ENCODE measurements around the gene HIF3A.

HIF3A gene

GRCh38 chr19:46378268-46378667, 81.4 kb downstream of the HIF3A start:
- DNase-seq (ENCODE audit: low read depth, low spot score), result no peak
- Histone ChIP-seq H3K4me3 (ENCODE audit: insufficient read length, low read depth) (no peak overlapping the region), H3K36me3 (ENCODE audit: insufficient read depth, insufficient read length, low read length) (peaks cover 79% of the 10 kb centered on the region), H3K9me3 (ENCODE audit: insufficient read depth, low read length) (no peaks in the 10 kb centered on the region), H3K9ac (ENCODE audit: insufficient read length, low read depth) (no peak overlapping the region), H3K4me1 (ENCODE audit: insufficient read depth, insufficient read length) (peaks cover 7% of the 10 kb centered on the region), H3K27me3 (ENCODE audit: insufficient read depth, insufficient read length) (no peaks in the 10 kb centered on the region)
- TF ChIP-seq YY1 (IDR thresholded peaks at IDR 0.05; ENCODE audit: insufficient read depth, insufficient read length) (no peak), ZNF274 (IDR thresholded peaks at IDR 0.05; ENCODE audit: low read depth, low read length) (no peak), SUZ12 (IDR thresholded peaks at IDR 0.05; ENCODE audit: extremely low read depth, insufficient read depth, insufficient read length) (no peak)

- H3K36me3 ChIP-seq (ENCODE audit: insufficient read depth, insufficient read length, low read length), result peaks cover 86% of the 10 kb centered on the region
Measured at GRCh38 chr19:46380690-46381089, 83.8 kb downstream of the HIF3A start.

GRCh38 chr19:46381346-46381745, 84.5 kb downstream of the HIF3A start:
- Histone ChIP-seq H3K4me3 (ENCODE audit: insufficient read length, low read depth) (no peak overlapping the region), H3K9me3 (ENCODE audit: insufficient read depth, low read length) (no peaks in the 10 kb centered on the region), H3K27me3 (ENCODE audit: insufficient read depth, insufficient read length) (no peaks in the 10 kb centered on the region), H3K9ac (ENCODE audit: insufficient read length, low read depth) (no peak overlapping the region), H3K4me1 (ENCODE audit: insufficient read depth, insufficient read length) (no peaks in the 10 kb centered on the region), H3K36me3 (ENCODE audit: insufficient read depth, insufficient read length, low read length) (peaks cover 86% of the 10 kb centered on the region)
- TF ChIP-seq ZNF274 (IDR thresholded peaks at IDR 0.05; ENCODE audit: low read depth, low read length) (no peak), SUZ12 (IDR thresholded peaks at IDR 0.05; ENCODE audit: extremely low read depth, insufficient read depth, insufficient read length) (no peak), YY1 (IDR thresholded peaks at IDR 0.05; ENCODE audit: insufficient read depth, insufficient read length) (no peak)
- no peak for DNase-seq (ENCODE audit: low read depth, low spot score)

More at GRCh38 chr19:46380690-46381089, 83.8 kb downstream of the HIF3A start:
- Histone ChIP-seq H3K4me3 (ENCODE audit: insufficient read length, low read depth) (no peak overlapping the region), H3K9ac (ENCODE audit: insufficient read length, low read depth) (no peak overlapping the region), H3K9me3 (ENCODE audit: insufficient read depth, low read length) (no peaks in the 10 kb centered on the region), H3K4me1 (ENCODE audit: insufficient read depth, insufficient read length) (no peaks in the 10 kb centered on the region), H3K27me3 (ENCODE audit: insufficient read depth, insufficient read length) (no peaks in the 10 kb centered on the region)
- TF ChIP-seq ZNF274 (IDR thresholded peaks at IDR 0.05; ENCODE audit: low read depth, low read length), result no peak
- DNase-seq (ENCODE audit: low read depth, low spot score), result no peak

DNA sequence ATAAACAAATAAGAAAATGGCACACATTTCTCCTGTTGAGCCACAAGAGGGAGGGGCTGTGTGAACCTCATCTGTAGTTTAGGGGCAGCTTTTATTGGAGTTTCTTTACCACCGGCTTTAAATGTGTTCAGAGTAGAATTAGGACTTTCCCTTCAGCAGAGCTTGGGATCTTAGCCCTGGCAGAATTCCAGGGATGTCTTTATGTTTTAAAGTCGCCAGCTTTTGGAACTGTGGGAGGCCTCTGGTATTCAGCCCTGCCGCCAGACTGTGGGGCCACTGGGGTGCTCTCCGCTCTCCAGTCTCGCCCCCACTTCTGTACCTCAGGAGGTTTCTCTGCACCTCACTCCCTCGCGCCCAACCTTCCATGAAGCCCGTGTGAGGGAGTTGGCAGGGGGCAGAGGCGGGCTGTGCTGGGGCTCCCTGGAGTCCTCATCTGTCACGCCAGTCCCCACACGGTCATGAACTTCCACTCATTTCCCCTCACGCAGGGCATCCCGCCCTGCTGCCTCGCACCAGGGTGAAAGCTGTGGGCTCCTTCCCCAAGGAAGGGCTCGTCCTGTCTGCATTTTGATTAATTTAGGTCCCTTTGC, 85.0 kb downstream of the HIF3A start:
- TF ChIP-seq YY1 (IDR thresholded peaks at IDR 0.05; ENCODE audit: insufficient read depth, insufficient read length) (no peak), SUZ12 (IDR thresholded peaks at IDR 0.05; ENCODE audit: extremely low read depth, insufficient read depth, insufficient read length) (no peak)
- Histone ChIP-seq H3K27me3 (ENCODE audit: insufficient read depth, insufficient read length) (no peaks in the 10 kb centered on the region), H3K4me3 (ENCODE audit: insufficient read length, low read depth) (no peak overlapping the region), H3K36me3 (ENCODE audit: insufficient read depth, insufficient read length, low read length) (peaks cover 85% of the 10 kb centered on the region), H3K9me3 (ENCODE audit: insufficient read depth, low read length) (no peaks in the 10 kb centered on the region), H3K9ac (ENCODE audit: insufficient read length, low read depth) (no peak overlapping the region), H3K4me1 (ENCODE audit: insufficient read depth, insufficient read length) (no peaks in the 10 kb centered on the region)
- no peak for DNase-seq (ENCODE audit: low read depth, low spot score)

DNA sequence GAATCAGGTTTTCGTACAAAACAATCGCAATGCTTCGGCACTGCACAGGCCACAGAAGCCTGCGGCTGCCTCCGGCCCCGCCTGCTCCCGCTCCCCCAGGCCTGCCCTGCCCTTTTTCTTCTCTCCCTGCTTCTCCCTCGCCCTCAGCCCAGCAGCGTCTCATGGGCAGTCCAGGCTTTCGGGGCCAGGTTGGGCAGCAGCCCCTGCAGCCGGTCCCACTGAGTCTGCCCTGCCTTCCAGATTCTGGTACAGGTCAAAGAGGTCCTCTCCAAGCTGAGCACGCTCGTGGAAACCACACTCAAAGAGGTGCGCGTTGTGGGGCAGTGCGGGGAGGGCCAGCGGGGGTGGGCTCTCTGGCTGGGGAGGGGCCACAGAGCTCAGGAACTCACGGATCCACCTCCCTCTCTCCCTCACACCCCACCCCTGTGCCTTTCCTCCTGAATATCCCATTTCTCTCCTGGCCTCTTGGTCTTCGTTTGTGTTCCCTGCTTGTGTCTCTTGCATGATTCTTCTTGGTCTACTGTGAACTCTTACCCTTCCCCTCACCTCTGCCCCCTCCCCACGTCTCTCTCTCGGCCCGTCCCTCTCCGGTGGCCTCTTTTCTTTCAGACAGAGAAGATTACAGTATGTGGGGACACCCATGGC, 86.5 kb downstream of the HIF3A start:
- no peak overlapping the region for H3K9ac ChIP-seq (ENCODE audit: insufficient read length, low read depth)
- H3K27me3 ChIP-seq (ENCODE audit: insufficient read depth, insufficient read length), result no peaks in the 10 kb centered on the region
- H3K9me3 ChIP-seq (ENCODE audit: insufficient read depth, low read length), result no peaks in the 10 kb centered on the region
- peaks cover 2% of the 10 kb centered on the region for H3K4me1 ChIP-seq (ENCODE audit: insufficient read depth, insufficient read length)
- DNase-seq (ENCODE audit: low read depth, low spot score), result no peak
- H3K4me3 ChIP-seq (ENCODE audit: insufficient read length, low read depth), result no peak overlapping the region
- H3K36me3 ChIP-seq (ENCODE audit: insufficient read depth, insufficient read length, low read length), result peaks cover 85% of the 10 kb centered on the region
- TF ChIP-seq YY1 (IDR thresholded peaks at IDR 0.05; ENCODE audit: insufficient read depth, insufficient read length), result no peak
- no peak for TF ChIP-seq ZNF274 (IDR thresholded peaks at IDR 0.05; ENCODE audit: low read depth, low read length)
- no peak for TF ChIP-seq SUZ12 (IDR thresholded peaks at IDR 0.05; ENCODE audit: extremely low read depth, insufficient read depth, insufficient read length)

DNA sequence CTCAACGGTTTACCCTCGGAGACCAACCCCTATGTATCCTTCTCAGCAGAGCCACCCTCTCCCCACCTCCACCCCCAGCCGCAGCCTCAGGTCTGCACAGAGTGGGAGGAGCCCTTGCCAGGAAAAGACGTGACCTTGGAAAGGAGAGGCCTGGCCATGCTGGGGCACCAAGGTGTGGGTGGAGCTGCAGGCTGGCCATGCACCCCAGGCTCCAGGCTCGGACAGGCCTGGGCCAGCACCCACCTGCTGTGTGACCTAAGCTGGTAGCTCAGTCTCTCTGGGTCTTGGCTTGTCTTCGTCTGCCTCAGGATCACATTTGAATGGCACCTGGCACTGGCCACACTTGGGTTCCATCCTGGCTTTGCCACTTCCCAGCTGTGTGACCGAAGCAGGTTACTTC, 87.0 kb downstream of the HIF3A start:
- no peaks in the 10 kb centered on the region for H3K9me3 ChIP-seq (ENCODE audit: insufficient read depth, low read length)
- H3K9ac ChIP-seq (ENCODE audit: insufficient read length, low read depth), result no peak overlapping the region
- peaks cover 2% of the 10 kb centered on the region for H3K4me1 ChIP-seq (ENCODE audit: insufficient read depth, insufficient read length)
- no peak overlapping the region for H3K4me3 ChIP-seq (ENCODE audit: insufficient read length, low read depth)
- no peak for DNase-seq (ENCODE audit: low read depth, low spot score)
- H3K27me3 ChIP-seq (ENCODE audit: insufficient read depth, insufficient read length), result no peaks in the 10 kb centered on the region
- H3K36me3 ChIP-seq (ENCODE audit: insufficient read depth, insufficient read length, low read length), result peaks cover 85% of the 10 kb centered on the region
- no peak for TF ChIP-seq YY1 (IDR thresholded peaks at IDR 0.05; ENCODE audit: insufficient read depth, insufficient read length)
- no peak for TF ChIP-seq ZNF274 (IDR thresholded peaks at IDR 0.05; ENCODE audit: low read depth, low read length)
- no peak for TF ChIP-seq SUZ12 (IDR thresholded peaks at IDR 0.05; ENCODE audit: extremely low read depth, insufficient read depth, insufficient read length)

- Histone ChIP-seq H3K4me3 (ENCODE audit: insufficient read length, low read depth) (no peak overlapping the region), H3K27me3 (ENCODE audit: insufficient read depth, insufficient read length) (no peaks in the 10 kb centered on the region), H3K9me3 (ENCODE audit: insufficient read depth, low read length) (no peaks in the 10 kb centered on the region), H3K4me1 (ENCODE audit: insufficient read depth, insufficient read length) (peaks cover 2% of the 10 kb centered on the region), H3K9ac (ENCODE audit: insufficient read length, low read depth) (no peak overlapping the region), H3K36me3 (ENCODE audit: insufficient read depth, insufficient read length, low read length) (peaks cover 90% of the 10 kb centered on the region)
- TF ChIP-seq SUZ12 (IDR thresholded peaks at IDR 0.05; ENCODE audit: extremely low read depth, insufficient read depth, insufficient read length) (no peak), ZNF274 (IDR thresholded peaks at IDR 0.05; ENCODE audit: low read depth, low read length) (no peak), YY1 (IDR thresholded peaks at IDR 0.05; ENCODE audit: insufficient read depth, insufficient read length) (no peak)
- no peak for DNase-seq (ENCODE audit: low read depth, low spot score)
Measured at GRCh38 chr19:46384396-46384795, 87.6 kb downstream of the HIF3A start.
